HepG2 (cell line): ENCODE results near the gene IL17C. TPM values are rescaled to one million over a fixed set of nuclear protein-coding genes. Genes with fewer than 3 reads are reported as not detected.

ENCODE experiments used
- ATAC-seq: fragments of 200-7000 bp; cut with Tn5 transposase; 3 replicates; pipeline ENCODE4 v1.9.1; 2020; ENCODE audit warnings: mild to moderate bottlenecking, moderate library complexity
- BruUV-seq: library from RNA; stranded (reverse); fragments of 400-500 nt; replicated peaks from 2 replicates; lab custom pipeline; 2021; lab: Mats Ljungman, UMichigan
- CTCF ChIA-PET: fragments of 300-600 bp; formaldehyde crosslinking; extraction: SDS; loops from one replicate; lab custom pipeline; 2021; ENCODE audit warnings: low total read pairs, inconsistent platforms, low intra/inter-chr PET ratio; lab: Yijun Ruan, JAX
- POLR2A ChIA-PET: fragments of 350-600 bp; sonication (Branson Sonifier 250); formaldehyde crosslinking; loops from one replicate; lab custom pipeline; 2020; ENCODE audit warnings: antibody characterized with exemption, inconsistent platforms; lab: Yijun Ruan, JAX
- DNase-seq: peaks from one replicate; pipeline ENCODE4 v3.0.0-alpha.2; 2015; ENCODE audit warnings: low spot score
- FAIRE-seq: peaks from 3 replicates; lab custom pipeline; 2011; peaks lifted over from hg19 to GRCh38; lab: Jason Lieb, UNC
- H2AFZ ChIP-seq: one replicate; pipeline ENCODE4 v1.6.1; 2011; ENCODE audit warnings: low read length, inconsistent platforms
- H3K27ac ChIP-seq: fragments of 300-600 bp; 3 replicates; pipeline ENCODE4 v1.8.0; 2011; ENCODE audit warnings: mixed run types, mild to moderate bottlenecking, mixed read lengths, low read length, inconsistent platforms; ENCODE audit not compliant: insufficient read depth; ENCODE audit errors: extremely low read length
- H3K27me3 ChIP-seq, 2 experiments: fragments of 200-600 bp in 1 of 2; 2 replicates in 1 of 2; 3 replicates in 1 of 2; pipeline versions ENCODE4 v1.6.0 to v1.8.0; 2011; ENCODE audit warnings: low read length in 2 of 2, mild to moderate bottlenecking in 2 of 2, moderate library complexity in 2 of 2, inconsistent platforms in 1 of 2; ENCODE audit not compliant: insufficient read depth in 2 of 2, control insufficient read depth in 1 of 2
- H3K36me3 ChIP-seq, 2 experiments: fragments of 200-600 bp in 1 of 2; replicated peaks in 1 of 2; 2 replicates in 1 of 2; 3 replicates in 1 of 2; pipeline versions ENCODE4 v1.5.1 to v1.8.0; 2011; ENCODE audit warnings: low read length in 2 of 2, inconsistent platforms in 1 of 2; ENCODE audit not compliant: insufficient read depth in 2 of 2, control insufficient read depth in 1 of 2
- H3K4me1 ChIP-seq: 2 replicates; pipeline ENCODE4 v1.5.1; 2012; ENCODE audit warnings: low read length, inconsistent platforms; ENCODE audit not compliant: insufficient read depth
- H3K4me2 ChIP-seq: 2 replicates; pipeline ENCODE4 v1.6.0; 2011; ENCODE audit warnings: low read depth, low read length, inconsistent platforms
- H3K4me3 ChIP-seq, 3 experiments: fragments of 200-600 bp in 1 of 3; sonication (generic), shearing (Covaris generic) in 1 of 3; replicated peaks in 1 of 3; 2 replicates each; pipeline ENCODE4 v1.5.1; 2011 to 2016; ENCODE audit warnings: low read length in 3 of 3, inconsistent platforms in 2 of 3, low read depth in 2 of 3, mild to moderate bottlenecking in 2 of 3, control low read depth in 1 of 3, mixed read lengths in 1 of 3; ENCODE audit not compliant: insufficient read depth in 1 of 3
- H3K79me2 ChIP-seq: one replicate; pipeline ENCODE4 v1.6.1; 2011; ENCODE audit warnings: low read length, inconsistent platforms; ENCODE audit not compliant: insufficient read depth
- H3K9ac ChIP-seq: 2 replicates; pipeline ENCODE4 v1.6.0; 2011; ENCODE audit warnings: mild to moderate bottlenecking, low read depth, low read length, inconsistent platforms; ENCODE audit not compliant: insufficient read depth
- H3K9me3 ChIP-seq: 2 replicates; pipeline ENCODE4 v1.5.1; 2012; ENCODE audit warnings: mild to moderate bottlenecking, low read length
- H4K20me1 ChIP-seq: 2 replicates; pipeline ENCODE4 v1.6.0; 2011; ENCODE audit warnings: inconsistent platforms, mild to moderate bottlenecking, low read length, moderate library complexity; ENCODE audit not compliant: insufficient read depth
- ATF7 ChIP-seq, 2 experiments: fragments of 450-650 bp in 1 of 2; sonication (generic) in 1 of 2; formaldehyde crosslinking in 1 of 2; IDR thresholded peaks; 2 replicates each; pipeline versions ENCODE4 v1.4.0 to v1.6.1; 2016 to 2020; ENCODE audit warnings: antibody characterized with exemption in 1 of 2, mild to moderate bottlenecking in 1 of 2, missing genetic modification reagents in 1 of 2
- GZF1 ChIP-seq: sonication (generic); formaldehyde crosslinking; IDR thresholded peaks from 2 replicates; pipeline ENCODE4 v1.5.1; 2020; ENCODE audit warnings: mild to moderate bottlenecking, missing genetic modification reagents
- MTA1 ChIP-seq: sonication (generic); formaldehyde crosslinking; IDR thresholded peaks from 2 replicates; pipeline ENCODE4 v1.4.0; 2020; ENCODE audit warnings: missing genetic modification reagents, mild to moderate bottlenecking, borderline replicate concordance
- NFIB ChIP-seq: sonication (generic); formaldehyde crosslinking; IDR thresholded peaks from 2 replicates; pipeline ENCODE4 v1.9.0; 2021; ENCODE audit warnings: missing genetic modification reagents, mild to moderate bottlenecking, borderline replicate concordance
- ZBTB3 ChIP-seq: sonication (generic); formaldehyde crosslinking; IDR thresholded peaks from 2 replicates; pipeline ENCODE4 v1.4.0; 2020; ENCODE audit warnings: low read depth, mild to moderate bottlenecking, moderate library complexity, missing genetic modification reagents, borderline replicate concordance
- ZC3H13 ChIP-seq: sonication (generic); formaldehyde crosslinking; IDR thresholded peaks from 2 replicates; pipeline ENCODE4 v1.8.1; 2023; ENCODE audit warnings: mild to moderate bottlenecking, missing genetic modification reagents, moderate library complexity
- ZFP37 ChIP-seq: sonication (generic); formaldehyde crosslinking; IDR thresholded peaks from 2 replicates; pipeline ENCODE4 v1.4.0; 2020; ENCODE audit warnings: missing genetic modification reagents, borderline replicate concordance
- ZNF615 ChIP-seq: sonication (generic); formaldehyde crosslinking; IDR thresholded peaks from 2 replicates; pipeline ENCODE4 v1.5.0; 2020; ENCODE audit warnings: mild to moderate bottlenecking, missing genetic modification reagents, borderline replicate concordance
- WGBS: methylation state at CpG from one replicate; pipeline ENCODE4 v1.1.6; 2017; ENCODE audit warnings: low lambda C conversion rate; 5-methylcytosine and 5-hydroxymethylcytosine counted together
- in situ Hi-C: cut with HindIII; loops from 2 replicates; pipeline ENCODE4 v1.10.0; 2017; ENCODE audit warnings: low pct_unique_long_range_greater_than_20kb; ENCODE audit not compliant: extremely low pct_ligation_motif_present
- intact Hi-C: fragments of 100-400 bp; cut with micrococcal nuclease; formaldehyde crosslinking; loops from one replicate; pipeline ENCODE4 v1.10.0; 2022; ENCODE audit not compliant: unreplicated experiment
- polyA plus RNA-seq, 8 experiments: library from polyadenylated mRNA; depleted of rRNA in 3 of 8; stranded (reverse) in 7 of 8; unstranded in 1 of 8; fragments of >200 nt; fragmentation: Illumina TruSeq in 4 of 8; extraction: Trizol in 4 of 8; gene quantifications; 2 replicates each; pipeline versions ENCODE4 v1.2.1 to v1.2.3, GENCODE V29; 2011 to 2016; ENCODE audit warnings: low read depth in 4 of 8, missing spikeins in 1 of 8, mixed read lengths in 1 of 8; ENCODE audit not compliant: insufficient read depth in 1 of 8
- total RNA-seq, 5 experiments: library from RNA; depleted of rRNA; stranded (reverse); fragments of >200 nt; fragmentation: Illumina TruSeq; extraction: Trizol; gene quantifications; 2 replicates each; pipeline ENCODE4 v1.2.3, GENCODE V29; 2016; ENCODE audit warnings: low read depth in 1 of 5
- TF ChIP-seq, protein P1 (sequence below): sonication (generic); formaldehyde crosslinking; IDR thresholded peaks from 2 replicates; pipeline ENCODE4 v1.8.1; 2023; ENCODE audit warnings: missing genetic modification reagents, inconsistent platforms, borderline replicate concordance
- TF ChIP-seq, protein P2 (sequence below): sonication (generic); formaldehyde crosslinking; IDR thresholded peaks from 2 replicates; pipeline ENCODE4 v1.4.0; 2020; ENCODE audit warnings: missing genetic modification reagents
- TF ChIP-seq, protein P3 (sequence below): sonication (generic); formaldehyde crosslinking; IDR thresholded peaks from 2 replicates; pipeline ENCODE4 v1.5.1; 2020; ENCODE audit warnings: mild to moderate bottlenecking, missing genetic modification reagents
- TF ChIP-seq, protein P4 (sequence below): sonication (generic); formaldehyde crosslinking; IDR thresholded peaks from 2 replicates; pipeline ENCODE4 v1.5.1; 2020; ENCODE audit warnings: missing genetic modification reagents, mild to moderate bottlenecking, borderline replicate concordance

IL17C gene
- total and polyA plus RNA-seq, 2 of the 13 experiments (the other 11 are each of a cell fraction or from before 2014, with no cell fraction given) = not detected

DNA sequence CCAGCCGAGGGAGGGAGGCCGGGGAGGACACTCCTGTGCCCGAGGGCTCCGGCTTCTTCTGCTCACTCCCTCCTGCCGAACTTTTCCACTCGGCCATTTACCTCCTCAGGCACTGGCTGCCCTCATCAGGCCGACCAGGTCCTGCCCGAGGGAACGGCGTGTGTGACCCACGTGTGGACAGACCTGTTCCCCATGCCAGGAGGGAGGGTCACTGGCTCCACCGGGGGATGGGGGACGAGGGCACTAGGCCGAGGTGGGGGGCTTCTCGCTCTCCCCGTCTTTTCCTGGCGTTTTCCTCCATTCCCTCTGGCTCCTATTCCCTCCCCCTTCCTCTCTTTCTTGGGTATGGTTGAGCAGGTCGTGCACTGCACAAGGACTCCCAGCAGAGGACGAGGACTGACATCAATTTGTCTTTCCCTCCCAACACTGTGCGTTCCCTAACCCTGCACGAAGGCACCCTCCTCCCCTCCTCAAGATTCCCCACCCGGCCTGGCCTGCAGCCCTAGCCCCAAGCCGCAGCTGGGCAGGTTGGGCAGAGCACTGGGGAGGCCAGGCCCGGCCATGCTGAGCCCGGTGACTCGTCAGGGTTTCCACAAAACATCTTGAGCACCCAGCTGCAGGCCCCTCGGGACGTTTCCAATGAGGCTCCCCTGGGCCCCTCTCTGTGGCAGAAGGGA, 3.2 kb upstream of the IL17C start:
- no peak for ATAC-seq
- TF ChIP-seq, protein P1, sequence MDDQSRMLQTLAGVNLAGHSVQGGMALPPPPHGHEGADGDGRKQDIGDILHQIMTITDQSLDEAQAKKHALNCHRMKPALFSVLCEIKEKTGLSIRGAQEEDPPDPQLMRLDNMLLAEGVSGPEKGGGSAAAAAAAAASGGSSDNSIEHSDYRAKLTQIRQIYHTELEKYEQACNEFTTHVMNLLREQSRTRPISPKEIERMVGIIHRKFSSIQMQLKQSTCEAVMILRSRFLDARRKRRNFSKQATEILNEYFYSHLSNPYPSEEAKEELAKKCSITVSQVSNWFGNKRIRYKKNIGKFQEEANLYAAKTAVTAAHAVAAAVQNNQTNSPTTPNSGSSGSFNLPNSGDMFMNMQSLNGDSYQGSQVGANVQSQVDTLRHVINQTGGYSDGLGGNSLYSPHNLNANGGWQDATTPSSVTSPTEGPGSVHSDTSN (CRISPR knock-in tag) = no peak
- TF ChIP-seq, protein P2, sequence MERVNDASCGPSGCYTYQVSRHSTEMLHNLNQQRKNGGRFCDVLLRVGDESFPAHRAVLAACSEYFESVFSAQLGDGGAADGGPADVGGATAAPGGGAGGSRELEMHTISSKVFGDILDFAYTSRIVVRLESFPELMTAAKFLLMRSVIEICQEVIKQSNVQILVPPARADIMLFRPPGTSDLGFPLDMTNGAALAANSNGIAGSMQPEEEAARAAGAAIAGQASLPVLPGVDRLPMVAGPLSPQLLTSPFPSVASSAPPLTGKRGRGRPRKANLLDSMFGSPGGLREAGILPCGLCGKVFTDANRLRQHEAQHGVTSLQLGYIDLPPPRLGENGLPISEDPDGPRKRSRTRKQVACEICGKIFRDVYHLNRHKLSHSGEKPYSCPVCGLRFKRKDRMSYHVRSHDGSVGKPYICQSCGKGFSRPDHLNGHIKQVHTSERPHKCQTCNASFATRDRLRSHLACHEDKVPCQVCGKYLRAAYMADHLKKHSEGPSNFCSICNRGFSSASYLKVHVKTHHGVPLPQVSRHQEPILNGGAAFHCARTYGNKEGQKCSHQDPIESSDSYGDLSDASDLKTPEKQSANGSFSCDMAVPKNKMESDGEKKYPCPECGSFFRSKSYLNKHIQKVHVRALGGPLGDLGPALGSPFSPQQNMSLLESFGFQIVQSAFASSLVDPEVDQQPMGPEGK (CRISPR knock-in tag) = no peak
- TF ChIP-seq MTA1 (CRISPR knock-in tag) (no peak), ZC3H13 (CRISPR knock-in tag) (no peak), ATF7 (IDR thresholded peaks at IDR 0.05) (no peak), ATF7 (CRISPR knock-in tag; IDR thresholded peaks at IDR 0.05) (no peak), ZFP37 (CRISPR knock-in tag) (no peak), GZF1 (CRISPR knock-in tag) (no peak), NFIB (CRISPR knock-in tag) (no peak), ZBTB3 (CRISPR knock-in tag) (no peak), ZNF615 (CRISPR knock-in tag) (no peak)
- TF ChIP-seq, protein P3, sequence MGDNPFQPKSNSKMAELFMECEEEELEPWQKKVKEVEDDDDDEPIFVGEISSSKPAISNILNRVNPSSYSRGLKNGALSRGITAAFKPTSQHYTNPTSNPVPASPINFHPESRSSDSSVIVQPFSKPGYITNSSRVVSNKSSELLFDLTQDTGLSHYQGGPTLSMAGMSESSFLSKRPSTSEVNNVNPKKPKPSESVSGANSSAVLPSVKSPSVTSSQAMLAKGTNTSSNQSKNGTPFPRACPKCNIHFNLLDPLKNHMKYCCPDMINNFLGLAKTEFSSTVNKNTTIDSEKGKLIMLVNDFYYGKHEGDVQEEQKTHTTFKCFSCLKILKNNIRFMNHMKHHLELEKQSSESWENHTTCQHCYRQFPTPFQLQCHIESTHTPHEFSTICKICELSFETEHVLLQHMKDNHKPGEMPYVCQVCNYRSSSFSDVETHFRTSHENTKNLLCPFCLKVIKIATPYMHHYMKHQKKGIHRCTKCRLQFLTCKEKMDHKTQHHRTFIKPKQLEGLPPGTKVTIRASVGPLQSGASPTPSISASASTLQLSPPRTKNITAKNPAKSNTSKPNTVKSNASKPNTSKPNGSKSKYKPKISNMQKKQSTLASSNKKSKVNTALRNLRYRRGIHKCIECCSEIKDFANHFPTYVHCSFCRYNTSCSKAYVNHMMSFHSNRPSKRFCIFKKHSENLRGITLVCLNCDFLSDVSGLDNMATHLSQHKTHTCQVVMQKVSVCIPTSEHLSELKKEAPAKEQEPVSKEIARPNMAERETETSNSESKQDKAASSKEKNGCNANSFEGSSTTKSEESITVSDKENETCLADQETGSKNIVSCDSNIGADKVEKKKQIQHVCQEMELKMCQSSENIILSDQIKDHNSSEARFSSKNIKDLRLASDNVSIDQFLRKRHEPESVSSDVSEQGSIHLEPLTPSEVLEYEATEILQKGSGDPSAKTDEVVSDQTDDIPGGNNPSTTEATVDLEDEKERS (CRISPR knock-in tag) = no peak
- TF ChIP-seq, protein P4, sequence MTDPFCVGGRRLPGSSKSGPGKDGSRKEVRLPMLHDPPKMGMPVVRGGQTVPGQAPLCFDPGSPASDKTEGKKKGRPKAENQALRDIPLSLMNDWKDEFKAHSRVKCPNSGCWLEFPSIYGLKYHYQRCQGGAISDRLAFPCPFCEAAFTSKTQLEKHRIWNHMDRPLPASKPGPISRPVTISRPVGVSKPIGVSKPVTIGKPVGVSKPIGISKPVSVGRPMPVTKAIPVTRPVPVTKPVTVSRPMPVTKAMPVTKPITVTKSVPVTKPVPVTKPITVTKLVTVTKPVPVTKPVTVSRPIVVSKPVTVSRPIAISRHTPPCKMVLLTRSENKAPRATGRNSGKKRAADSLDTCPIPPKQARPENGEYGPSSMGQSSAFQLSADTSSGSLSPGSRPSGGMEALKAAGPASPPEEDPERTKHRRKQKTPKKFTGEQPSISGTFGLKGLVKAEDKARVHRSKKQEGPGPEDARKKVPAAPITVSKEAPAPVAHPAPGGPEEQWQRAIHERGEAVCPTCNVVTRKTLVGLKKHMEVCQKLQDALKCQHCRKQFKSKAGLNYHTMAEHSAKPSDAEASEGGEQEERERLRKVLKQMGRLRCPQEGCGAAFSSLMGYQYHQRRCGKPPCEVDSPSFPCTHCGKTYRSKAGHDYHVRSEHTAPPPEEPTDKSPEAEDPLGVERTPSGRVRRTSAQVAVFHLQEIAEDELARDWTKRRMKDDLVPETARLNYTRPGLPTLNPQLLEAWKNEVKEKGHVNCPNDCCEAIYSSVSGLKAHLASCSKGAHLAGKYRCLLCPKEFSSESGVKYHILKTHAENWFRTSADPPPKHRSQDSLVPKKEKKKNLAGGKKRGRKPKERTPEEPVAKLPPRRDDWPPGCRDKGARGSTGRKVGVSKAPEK (CRISPR knock-in tag) = no peak
- ChIA-PET CTCF (no interaction called here), POLR2A (no interaction called here)
- no peak for FAIRE-seq
- intact Hi-C loops (no loop called here), in situ Hi-C loops (no loop called here)
- H3K4me1 ChIP-seq = peaks cover 16% of the 10 kb centered on the region
- H4K20me1 ChIP-seq = peaks cover 3% of the 10 kb centered on the region; the same call in 1 of the 2 replicates
- H3K4me3 ChIP-seq = no peak overlapping the region
- 66% methylated on average over 28 of the region's 28 CpGs for WGBS
- DNase-seq = no peak
- H3K9ac ChIP-seq = no peak overlapping the region
- no peak overlapping the region for H3K4me2 ChIP-seq
- H3K27me3 ChIP-seq = peaks cover 13 to 30% of the 10 kb centered on the region in 2 experiments; a peak in 4 of 5 replicates
- no peaks in the 10 kb centered on the region for H3K79me2 ChIP-seq
- H3K27ac ChIP-seq = no peak overlapping the region
- peaks cover 14 to 31% of the 10 kb centered on the region in 2 experiments; a peak in 4 of 5 replicates for H3K36me3 ChIP-seq
- BruUV-seq = no TSS peak
- H3K9me3 ChIP-seq = no peaks in the 10 kb centered on the region
- no peak overlapping the region for H2AFZ ChIP-seq
